Naive thymus-derived CD4-positive, alpha-beta T cell (primary cell): ENCODE measurements around the gene GPT2. TPM values are rescaled to one million over a fixed set of nuclear protein-coding genes. Genes with fewer than 3 reads are reported as not detected.
A peak's percentile ranks its signal among the peaks of the same experiment; 100 is the strongest.

ENCODE experiments used
- ATAC-seq: fragments of 150-1000 bp; cut with Tn5 transposase; 2 replicates; pipeline ENCODE4 v1.10.0; 2021; ENCODE audit warnings: mild to moderate bottlenecking, moderate library complexity
- CTCF ChIA-PET: fragments of 350-600 bp; sonication (Branson Sonifier 250); formaldehyde crosslinking; loops from one replicate; lab custom pipeline; 2021; ENCODE audit warnings: antibody characterized with exemption; lab: Charles Lee
- POLR2A ChIA-PET: fragments of 350-600 bp; sonication (Branson Sonifier 250); formaldehyde crosslinking; loops from one replicate; lab custom pipeline; 2021; ENCODE audit warnings: antibody characterized with exemption, inconsistent platforms; lab: Charles Lee
- DNase-seq, 9 donors: peaks; one replicate each; pipeline versions ENCODE4 v3.0.0 to v3.0.0-alpha.2; 2020 to 2022; ENCODE audit warnings: mixed read lengths in 1 of 9
- H3K27ac ChIP-seq: one replicate; pipeline ENCODE4 v1.7.0; 2013; ENCODE audit warnings: mild to moderate bottlenecking, low read depth, low read length, moderate library complexity
- H3K27me3 ChIP-seq, 2 donors: one replicate each; pipeline ENCODE4 v1.7.0; 2013; ENCODE audit warnings: low read length in 2 of 2, mild to moderate bottlenecking in 2 of 2, moderate library complexity in 2 of 2; ENCODE audit not compliant: control insufficient read depth in 2 of 2, insufficient read depth in 2 of 2
- H3K36me3 ChIP-seq, 3 experiments: 1 replicate in 2 of 3; 2 replicates in 1 of 3; pipeline ENCODE4 v1.7.0; 2013; ENCODE audit warnings: low read length in 3 of 3, mild to moderate bottlenecking in 3 of 3, moderate library complexity in 1 of 3; ENCODE audit not compliant: insufficient read depth in 3 of 3, control insufficient read depth in 2 of 3
- H3K4me1 ChIP-seq, 2 donors: one replicate each; pipeline ENCODE4 v1.7.0; 2013; ENCODE audit warnings: low read length in 2 of 2, mild to moderate bottlenecking in 2 of 2, moderate library complexity in 1 of 2; ENCODE audit not compliant: control insufficient read depth in 2 of 2, insufficient read depth in 2 of 2
- H3K4me3 ChIP-seq: 2 replicates; pipeline ENCODE4 v1.7.0; 2013; ENCODE audit warnings: mild to moderate bottlenecking, low read length
- H3K9me3 ChIP-seq, 3 experiments: 1 replicate in 2 of 3; 2 replicates in 1 of 3; pipeline ENCODE4 v1.7.0; 2013; ENCODE audit warnings: low read length in 3 of 3; ENCODE audit not compliant: control insufficient read depth in 2 of 3
- H3K27ac Mint-ChIP-seq, 9 donors: one replicate each; pipeline ENCODE4 v1.8.0; 2020 to 2022; ENCODE audit warnings: mixed read lengths in 9 of 9, mild to moderate bottlenecking in 8 of 9, moderate library complexity in 5 of 9, inconsistent platforms in 2 of 9
- H3K27me3 Mint-ChIP-seq, 5 donors: one replicate each; pipeline ENCODE4 v1.8.0; 2021 to 2022; ENCODE audit warnings: mixed read lengths in 5 of 5, mild to moderate bottlenecking in 1 of 5
- H3K36me3 Mint-ChIP-seq, 5 donors: one replicate each; pipeline ENCODE4 v1.8.0; 2020 to 2022; ENCODE audit warnings: mixed read lengths in 5 of 5, mild to moderate bottlenecking in 3 of 5, inconsistent platforms in 1 of 5
- H3K4me1 Mint-ChIP-seq, 7 donors: one replicate each; pipeline ENCODE4 v1.8.0; 2020 to 2022; ENCODE audit warnings: mixed read lengths in 7 of 7, mild to moderate bottlenecking in 3 of 7, inconsistent platforms in 1 of 7
- H3K4me3 Mint-ChIP-seq, 10 donors: one replicate each; pipeline ENCODE4 v1.8.0; 2020 to 2022; ENCODE audit warnings: mild to moderate bottlenecking in 10 of 10, mixed read lengths in 10 of 10, moderate library complexity in 6 of 10, inconsistent platforms in 2 of 10
- H3K9me3 Mint-ChIP-seq, 11 donors: one replicate each; pipeline ENCODE4 v1.8.0; 2020 to 2022; ENCODE audit warnings: mixed read lengths in 11 of 11, mild to moderate bottlenecking in 4 of 11, inconsistent platforms in 1 of 11, moderate library complexity in 1 of 11
- intact Hi-C, 2 donors: fragments of 100-400 bp; cut with micrococcal nuclease; formaldehyde crosslinking; loops; one replicate each; pipeline ENCODE4 v1.15.1; 2023
- polyA plus RNA-seq, 2 donors: library from polyadenylated mRNA; unstranded; fragments of 300-500 nt; fragmentation: Illumina TruSeq; gene quantifications; one replicate each; pipeline ENCODE4 v1.2.3, GENCODE V29; 2021
- total RNA-seq, 6 experiments: library from RNA in 5 of 6; stranded (reverse) in 5 of 6; gene quantifications; 1 replicate in 5 of 6; 2 replicates in 1 of 6; pipeline ENCODE4 v1.2.3 and lab custom pipeline; 2021 to 2026

The GPT2 gene
- total and polyA plus RNA-seq, 7 experiments from 2014 or later = 0.40 to 7.7 (median 0.64) TPM

- Histone ChIP-seq H3K4me3 (no peak overlapping the region), H3K27ac (no peak overlapping the region), H3K9me3 (no peaks in the 10 kb centered on the region), H3K27me3 (no peaks in the 10 kb centered on the region), H3K36me3 (no peaks in the 10 kb centered on the region), H3K4me1 (no peaks in the 10 kb centered on the region)
- intact Hi-C loops = no loop called here
- Mint-ChIP-seq H3K4me3 (no peak overlapping the region), H3K9me3 (no peaks in the 10 kb centered on the region), H3K4me1 (peaks cover 0 to 3% (median 0%) of the 10 kb centered on the region in 7 donors), H3K27me3 (no peaks in the 10 kb centered on the region), H3K36me3 (no peaks in the 10 kb centered on the region), H3K27ac (no peak overlapping the region)
- DNase-seq (no peak), ATAC-seq (no peak)
- POLR2A ChIA-PET = no interaction called here
- CTCF ChIA-PET = no interaction called here
These were observed 17.5 kb downstream of the GPT2 start for GRCh38 chr16:46901709-46902108.

DNA sequence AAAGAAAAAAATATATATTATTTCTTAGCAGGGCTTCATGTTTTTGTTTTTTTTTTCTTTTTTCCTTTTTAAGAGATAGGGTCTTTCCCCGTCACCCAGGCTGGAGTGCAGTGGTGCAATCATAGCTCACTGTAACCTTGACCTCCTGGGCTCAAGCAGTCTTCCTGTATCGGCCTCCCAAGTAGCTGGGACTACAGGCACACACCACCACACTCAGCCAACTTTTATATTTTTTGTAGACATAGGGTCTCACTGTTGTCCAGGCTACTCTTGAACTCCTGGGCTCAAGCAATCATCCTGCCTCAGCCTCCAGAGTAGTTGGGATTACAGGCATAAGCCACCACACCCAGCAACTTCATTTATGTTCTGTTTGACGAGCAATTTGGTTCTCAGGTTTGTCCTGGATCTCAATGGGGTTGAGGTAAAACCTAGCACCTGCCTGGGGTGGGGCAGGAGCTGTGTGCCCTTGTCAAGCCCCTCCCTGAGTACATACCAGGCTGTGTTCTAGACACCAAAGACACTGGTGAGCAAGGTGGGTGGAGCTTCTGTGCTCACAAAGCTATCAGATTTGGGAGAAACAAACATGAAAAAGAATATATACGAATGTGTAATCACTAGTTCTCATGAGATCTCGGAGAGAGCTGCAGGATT is 19.2 kb downstream of the GPT2 start:
- Histone ChIP-seq H3K27ac (no peak overlapping the region), H3K36me3 (no peaks in the 10 kb centered on the region), H3K9me3 (no peaks in the 10 kb centered on the region), H3K4me3 (no peak overlapping the region), H3K4me1 (no peaks in the 10 kb centered on the region), H3K27me3 (no peaks in the 10 kb centered on the region)
- intact Hi-C loops = no loop called here
- ChIA-PET POLR2A (no interaction called here), CTCF (interaction anchor here (0.6 to 1.3 kb wide), 2 partner anchors 33 to 49 kb away, joined by 4 read pairs; no protein-coding TSS in a partner anchor)
- Mint-ChIP-seq H3K9me3 (no peaks in the 10 kb centered on the region), H3K4me3 (no peak overlapping the region), H3K27me3 (no peaks in the 10 kb centered on the region), H3K27ac (peak overlapping the region in 1 of 9 donors; percentile 7), H3K36me3 (no peaks in the 10 kb centered on the region), H3K4me1 (peaks cover 0 to 3% (median 0%) of the 10 kb centered on the region in 7 donors)
- no peak for DNase-seq
- no peak for ATAC-seq

DNA sequence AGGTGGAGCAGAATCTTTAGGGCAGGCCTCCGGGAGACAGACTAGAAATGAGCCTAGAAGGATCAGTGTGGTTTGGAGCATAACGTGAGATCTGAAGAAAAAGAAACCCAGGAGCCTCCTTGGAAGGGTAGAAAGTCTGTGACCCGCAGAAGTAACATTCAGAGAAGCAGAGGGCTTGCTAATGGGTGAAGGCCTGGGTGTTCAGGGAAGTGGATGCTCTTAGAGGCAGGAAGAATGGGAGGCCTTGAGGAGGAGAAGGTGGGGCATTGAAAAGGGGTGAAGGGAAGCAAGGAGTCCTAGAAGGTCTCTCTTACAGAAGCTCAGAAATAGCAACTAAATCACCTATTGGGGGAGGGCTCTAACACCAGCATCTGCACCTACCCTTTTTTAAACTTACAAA is 20.3 kb downstream of the GPT2 start:
- Mint-ChIP-seq H3K4me3 (no peak overlapping the region), H3K4me1 (peaks cover 0 to 9% (median 0%) of the 10 kb centered on the region in 7 donors), H3K27me3 (no peaks in the 10 kb centered on the region), H3K9me3 (no peaks in the 10 kb centered on the region), H3K27ac (no peak overlapping the region), H3K36me3 (no peaks in the 10 kb centered on the region)
- H3K4me3 ChIP-seq = no peak overlapping the region
- no peaks in the 10 kb centered on the region for H3K36me3 ChIP-seq
- no peaks in the 10 kb centered on the region for H3K27me3 ChIP-seq
- no peaks in the 10 kb centered on the region for H3K4me1 ChIP-seq
- DNase-seq (no peak), ATAC-seq (no peak)
- POLR2A ChIA-PET = no interaction called here
- CTCF ChIA-PET = interaction anchor here (0.5 to 3.1 kb wide), 3 partner anchors 60 to 298 kb away, joined by 3 to 12 read pairs (median 4); no protein-coding TSS in a partner anchor
- H3K27ac ChIP-seq = no peak overlapping the region
- H3K9me3 ChIP-seq = no peaks in the 10 kb centered on the region
- intact Hi-C loops = no loop called here

DNA sequence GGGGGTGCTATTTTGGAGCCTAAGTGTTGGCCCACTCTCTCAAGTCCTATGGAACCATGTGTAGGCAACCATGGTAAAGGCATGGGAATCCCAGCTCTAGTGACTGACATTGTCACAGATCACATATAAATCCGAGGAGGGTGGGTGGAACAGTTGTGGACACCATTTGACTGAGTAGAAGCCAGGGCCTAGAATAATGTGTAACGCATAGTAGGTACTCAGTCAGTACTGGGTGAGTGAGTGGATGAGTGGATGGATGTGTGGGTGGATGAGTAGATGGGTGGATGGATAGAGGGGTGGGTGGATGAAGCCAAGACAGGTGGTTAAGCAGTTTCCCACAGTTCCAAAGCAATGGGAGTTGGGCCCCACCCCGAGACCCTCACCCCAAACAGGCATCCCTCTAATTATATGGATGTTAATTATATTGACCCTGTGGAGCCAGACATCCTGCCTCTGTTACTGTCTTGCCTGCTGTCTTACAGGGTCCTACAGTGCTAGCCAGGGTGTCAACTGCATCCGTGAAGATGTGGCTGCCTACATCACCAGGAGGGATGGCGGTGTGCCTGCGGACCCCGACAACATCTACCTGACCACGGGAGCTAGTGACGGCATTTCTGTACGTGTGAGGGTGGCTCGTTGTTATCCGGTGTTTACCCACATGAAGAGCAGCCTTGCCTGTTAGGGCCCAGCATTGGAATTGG is 22.3 kb downstream of the GPT2 start:
- H3K4me1 ChIP-seq = no peaks in the 10 kb centered on the region
- H3K9me3 ChIP-seq = no peaks in the 10 kb centered on the region
- Mint-ChIP-seq H3K9me3 (no peaks in the 10 kb centered on the region), H3K36me3 (peaks cover 0 to 1% (median 0%) of the 10 kb centered on the region in 5 donors), H3K27me3 (no peaks in the 10 kb centered on the region), H3K27ac (peak overlapping the region in 1 of 9 donors; percentile 55), H3K4me3 (no peak overlapping the region), H3K4me1 (peaks cover 0 to 17% (median 0%) of the 10 kb centered on the region in 7 donors)
- ChIA-PET POLR2A (interaction anchor here (1.1 kb wide), 1 partner anchor 123 kb away, joined by 3 read pairs; no protein-coding TSS in a partner anchor), CTCF (interaction anchor here (1.4 to 6.5 kb wide), 3 partner anchors 8 to 233 kb away, joined by 3 to 73 read pairs (median 12); no protein-coding TSS in a partner anchor)
- intact Hi-C loops = no loop called here
- H3K27ac ChIP-seq = no peak overlapping the region
- ATAC-seq = no peak
- H3K36me3 ChIP-seq = no peaks in the 10 kb centered on the region
- H3K4me3 ChIP-seq = no peak overlapping the region
- H3K27me3 ChIP-seq = no peaks in the 10 kb centered on the region
- DNase-seq = no peak

DNA sequence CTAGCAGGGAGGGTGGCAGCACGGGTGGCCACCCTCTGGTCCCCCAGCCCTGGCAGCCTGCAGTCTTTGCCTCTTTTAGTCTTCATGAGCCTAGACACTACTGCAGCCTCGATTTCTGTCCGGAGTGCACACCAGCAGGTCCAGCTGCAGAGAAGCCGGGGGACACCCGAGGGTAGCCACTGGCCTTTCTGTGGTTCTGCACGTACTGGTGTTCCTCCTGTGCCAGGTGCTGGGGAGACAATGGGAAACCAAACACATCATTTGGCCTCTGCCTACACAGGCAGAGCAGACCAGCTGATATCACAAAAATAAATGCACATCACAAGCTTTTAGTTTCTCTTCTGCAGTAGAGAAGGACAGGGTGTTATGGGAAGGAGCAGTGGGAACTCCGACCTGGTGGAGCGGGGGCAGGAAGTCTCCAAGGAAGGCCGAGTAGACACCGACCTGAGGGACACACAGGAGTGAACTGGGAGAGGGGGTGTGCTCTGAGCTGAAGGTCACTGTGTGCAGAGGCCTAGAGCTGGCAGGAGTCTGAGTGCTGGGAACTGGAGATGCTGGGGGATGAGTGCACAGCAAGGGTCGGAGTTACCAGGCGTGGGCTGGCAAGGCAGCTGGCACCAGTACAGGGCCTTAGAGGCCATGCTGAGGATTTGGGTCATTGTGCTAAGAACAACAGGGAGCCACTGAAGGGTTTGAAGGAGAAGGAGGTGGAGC is 23.1 kb downstream of the GPT2 start:
- no peaks in the 10 kb centered on the region for H3K9me3 ChIP-seq
- Mint-ChIP-seq H3K4me1 (peaks cover 0 to 17% (median 0%) of the 10 kb centered on the region in 7 donors), H3K36me3 (peaks cover 0 to 1% (median 0%) of the 10 kb centered on the region in 5 donors), H3K4me3 (no peak overlapping the region), H3K27me3 (no peaks in the 10 kb centered on the region), H3K27ac (no peak overlapping the region), H3K9me3 (no peaks in the 10 kb centered on the region)
- ATAC-seq = no peak
- H3K27ac ChIP-seq = no peak overlapping the region
- H3K36me3 ChIP-seq = no peaks in the 10 kb centered on the region
- H3K27me3 ChIP-seq = no peaks in the 10 kb centered on the region
- intact Hi-C loops = no loop called here
- no peak for DNase-seq
- no peak overlapping the region for H3K4me3 ChIP-seq
- ChIA-PET POLR2A (no interaction called here), CTCF (interaction anchor here (0.6 to 6.5 kb wide), 3 partner anchors 54 to 1439 kb away, joined by 3 to 73 read pairs (median 12); no protein-coding TSS in a partner anchor)
- H3K4me1 ChIP-seq = no peaks in the 10 kb centered on the region

DNA sequence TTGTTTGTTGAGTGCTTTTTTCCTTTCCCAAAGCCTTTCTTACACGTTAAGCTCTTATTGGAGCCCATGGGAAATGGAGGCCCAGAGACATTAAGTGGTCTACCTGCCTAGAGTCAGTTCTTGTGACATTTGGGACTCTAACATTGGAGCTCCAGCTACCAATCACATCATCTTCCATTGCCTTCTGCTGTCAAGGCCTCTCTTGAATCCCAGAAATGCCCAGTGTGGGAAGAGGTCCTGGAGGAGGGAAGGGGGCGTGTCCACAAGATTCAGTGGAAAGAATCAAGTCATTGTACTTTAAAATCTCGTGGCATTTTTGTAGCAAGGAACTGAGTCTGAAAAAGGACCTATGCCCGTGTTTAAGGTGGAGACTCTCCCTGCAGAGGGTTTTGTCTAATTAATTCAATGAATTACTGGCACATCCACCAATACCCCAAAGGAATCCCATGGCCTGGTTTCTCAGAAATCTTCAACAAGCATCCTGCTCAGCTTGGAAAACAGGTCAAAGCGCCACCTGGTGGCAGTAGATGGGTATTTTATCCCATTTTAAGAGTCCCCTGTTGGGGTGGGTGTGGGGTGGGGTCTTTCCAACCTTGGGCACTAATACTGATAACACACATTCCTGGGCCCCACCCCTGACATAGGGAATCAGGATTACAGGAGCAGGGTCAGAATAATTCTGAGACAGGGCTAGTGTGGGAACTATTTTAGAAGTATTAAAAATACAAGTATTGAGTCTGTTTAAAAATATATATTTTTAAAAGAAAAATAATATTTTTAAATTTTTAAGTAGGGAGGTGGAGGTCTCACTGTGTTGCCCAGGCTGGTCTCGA is 24.6 kb downstream of the GPT2 start:
- H3K4me1 ChIP-seq = no peaks in the 10 kb centered on the region
- peak overlapping the region in 1 of 9 donors; percentile 35 for H3K27ac Mint-ChIP-seq
- peaks cover 0 to 17% (median 0%) of the 10 kb centered on the region in 7 donors for H3K4me1 Mint-ChIP-seq
- DNase-seq = peak; percentile 23 to 57 (median 47)
- H3K27ac ChIP-seq = no peak overlapping the region
- H3K36me3 Mint-ChIP-seq = peaks cover 0 to 1% (median 0%) of the 10 kb centered on the region in 5 donors
- peak; percentile 60 for ATAC-seq
- intact Hi-C loops = loop anchor here (1.0 to 2.0 kb wide), 4 partner anchors 24 to 235 kb away; partner anchors contain the start of genes GPT2 (in 1 of the 2), ORC6 (in 1 of the 2) and VPS35 (in 1 of the 2)
- H3K36me3 ChIP-seq = no peaks in the 10 kb centered on the region
- no peaks in the 10 kb centered on the region for H3K27me3 ChIP-seq
- H3K4me3 ChIP-seq = no peak overlapping the region
- H3K9me3 Mint-ChIP-seq = no peaks in the 10 kb centered on the region
- H3K27me3 Mint-ChIP-seq = no peaks in the 10 kb centered on the region
- no peak overlapping the region for H3K4me3 Mint-ChIP-seq
- CTCF ChIA-PET = interaction anchor here (0.6 to 6.5 kb wide), 7 partner anchors 15 to 250 kb away, joined by 3 to 73 read pairs (median 4); no protein-coding TSS in a partner anchor
- H3K9me3 ChIP-seq = no peaks in the 10 kb centered on the region
- POLR2A ChIA-PET = no interaction called here
